ENCODE measurements around the gene ASF1A. TPM values are rescaled to one million over a fixed set of nuclear protein-coding genes. Genes with fewer than 3 reads are reported as not detected.

Gene ASF1A
- total and polyA plus RNA-seq, 10 of the 15 experiments (the other 5 are each of a cell fraction or from before 2014, with no cell fraction given): 23.7 to 103 (median 31.5) TPM

DNA sequence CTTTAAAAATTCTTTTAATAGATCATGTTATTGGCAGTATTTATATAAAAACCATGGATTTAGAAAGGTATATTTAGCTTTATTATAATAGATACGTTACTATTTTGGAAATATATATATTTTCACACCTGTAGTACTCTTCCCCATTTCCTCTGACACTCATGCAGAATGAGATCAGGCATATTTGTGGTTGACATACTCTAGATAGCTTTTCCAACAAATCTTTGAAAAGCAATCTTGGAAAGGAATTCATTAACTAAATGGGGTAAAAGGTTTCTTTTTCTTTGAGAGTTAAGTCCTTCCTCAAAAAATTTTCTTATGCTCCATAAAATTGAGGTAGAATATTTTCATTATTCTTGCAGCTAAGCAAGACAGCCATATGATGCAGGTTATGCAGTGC, 14.5 kb downstream of the ASF1A start (continued):
- TF ChIP-seq, protein P1, sequence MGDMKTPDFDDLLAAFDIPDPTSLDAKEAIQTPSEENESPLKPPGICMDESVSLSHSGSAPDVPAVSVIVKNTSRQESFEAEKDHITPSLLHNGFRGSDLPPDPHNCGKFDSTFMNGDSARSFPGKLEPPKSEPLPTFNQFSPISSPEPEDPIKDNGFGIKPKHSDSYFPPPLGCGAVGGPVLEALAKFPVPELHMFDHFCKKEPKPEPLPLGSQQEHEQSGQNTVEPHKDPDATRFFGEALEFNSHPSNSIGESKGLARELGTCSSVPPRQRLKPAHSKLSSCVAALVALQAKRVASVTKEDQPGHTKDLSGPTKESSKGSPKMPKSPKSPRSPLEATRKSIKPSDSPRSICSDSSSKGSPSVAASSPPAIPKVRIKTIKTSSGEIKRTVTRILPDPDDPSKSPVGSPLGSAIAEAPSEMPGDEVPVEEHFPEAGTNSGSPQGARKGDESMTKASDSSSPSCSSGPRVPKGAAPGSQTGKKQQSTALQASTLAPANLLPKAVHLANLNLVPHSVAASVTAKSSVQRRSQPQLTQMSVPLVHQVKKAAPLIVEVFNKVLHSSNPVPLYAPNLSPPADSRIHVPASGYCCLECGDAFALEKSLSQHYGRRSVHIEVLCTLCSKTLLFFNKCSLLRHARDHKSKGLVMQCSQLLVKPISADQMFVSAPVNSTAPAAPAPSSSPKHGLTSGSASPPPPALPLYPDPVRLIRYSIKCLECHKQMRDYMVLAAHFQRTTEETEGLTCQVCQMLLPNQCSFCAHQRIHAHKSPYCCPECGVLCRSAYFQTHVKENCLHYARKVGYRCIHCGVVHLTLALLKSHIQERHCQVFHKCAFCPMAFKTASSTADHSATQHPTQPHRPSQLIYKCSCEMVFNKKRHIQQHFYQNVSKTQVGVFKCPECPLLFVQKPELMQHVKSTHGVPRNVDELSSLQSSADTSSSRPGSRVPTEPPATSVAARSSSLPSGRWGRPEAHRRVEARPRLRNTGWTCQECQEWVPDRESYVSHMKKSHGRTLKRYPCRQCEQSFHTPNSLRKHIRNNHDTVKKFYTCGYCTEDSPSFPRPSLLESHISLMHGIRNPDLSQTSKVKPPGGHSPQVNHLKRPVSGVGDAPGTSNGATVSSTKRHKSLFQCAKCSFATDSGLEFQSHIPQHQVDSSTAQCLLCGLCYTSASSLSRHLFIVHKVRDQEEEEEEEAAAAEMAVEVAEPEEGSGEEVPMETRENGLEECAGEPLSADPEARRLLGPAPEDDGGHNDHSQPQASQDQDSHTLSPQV (IDR thresholded peaks at IDR 0.05): no peak

DNA sequence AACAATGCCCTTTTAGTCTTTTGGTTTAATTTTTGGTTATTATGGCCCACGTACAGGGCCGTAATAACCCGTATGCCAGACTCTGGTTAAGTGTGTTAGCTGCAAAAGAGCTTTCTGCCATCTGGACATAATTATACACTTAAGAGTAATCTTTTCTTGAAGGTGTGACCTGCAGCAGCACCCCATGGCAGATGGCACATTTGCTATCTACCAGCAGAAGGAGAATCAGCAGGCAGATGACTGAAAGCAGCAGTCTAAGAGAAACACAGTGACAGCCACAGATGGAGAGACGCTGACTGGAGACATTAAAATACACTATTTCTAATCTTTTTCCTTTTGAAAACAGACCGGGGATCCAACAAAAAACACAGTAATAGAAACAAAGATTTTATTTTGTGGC, 18.7 kb downstream of the ASF1A start:
- Histone ChIP-seq H3K79me2 (ENCODE audit: control insufficient read depth, insufficient read depth, low read length) (no peaks in the 10 kb centered on the region), H3K27ac (ENCODE audit: control insufficient read depth, insufficient read depth) (no peak overlapping the region), H3K9me3 (replicated peaks; ENCODE audit: control insufficient read depth, insufficient read depth, low read length) (no peaks in the 10 kb centered on the region), H3K4me3 (no peak overlapping the region), H2AFZ (ENCODE audit: control insufficient read depth, low read depth, low read length) (no peak overlapping the region), H3K4me2 (ENCODE audit: control insufficient read depth, insufficient read depth) (no peak overlapping the region), H3K27me3 (replicated peaks in 1 of 2; ENCODE audit: control insufficient read depth in 2 of 2, insufficient read depth in 2 of 2, low read length in 1 of 2) (no peaks in the 10 kb centered on the region), H3K9ac (ENCODE audit: control insufficient read depth, insufficient read depth, low read length) (no peak overlapping the region), H3K36me3 (ENCODE audit: control insufficient read depth in 2 of 2, insufficient read depth in 2 of 2, low read length in 1 of 2) (peaks cover 0 to 14% of the 10 kb centered on the region in 2 experiments; a peak in 1 of 4 replicates), H3K4me1 (ENCODE audit: control insufficient read depth, insufficient read depth, low read length) (no peaks in the 10 kb centered on the region), H4K20me1 (ENCODE audit: control insufficient read depth, insufficient read depth) (no peaks in the 10 kb centered on the region)
- no peak for FAIRE-seq
- WGBS (ENCODE audit: insufficient coverage, insufficient replicate concordance, low lambda C conversion rate, missing lambda C conversion rate): over 99% methylated on average over 5 of the region's 5 CpGs
- ChIA-PET CTCF (interaction anchor here (1.1 to 2.3 kb wide), 2 partner anchors 8 to 16 kb away, joined by 3 to 8 read pairs; no protein-coding TSS in a partner anchor), POLR2A (interaction anchor here (0.6 kb wide), 1 partner anchor 415 kb away, joined by 5 read pairs; no protein-coding TSS in a partner anchor), SMC1A (ENCODE audit: uncharacterized antibody, unreplicated experiment) (no interaction called here), RAD21 (ENCODE audit: unreplicated experiment) (no interaction called here)
- no peak for DNase-seq (ENCODE audit: low read depth, low spot score)
- no TSS peak for BruUV-seq (replicated peaks)
- TF ChIP-seq SREBF1 (IDR thresholded peaks at IDR 0.05; ENCODE audit: low read length) (no peak), MTA2 (IDR thresholded peaks at IDR 0.05; ENCODE audit: low read depth) (no peak), BMI1 (IDR thresholded peaks at IDR 0.05; ENCODE audit: borderline replicate concordance) (no peak), GABPA (IDR thresholded peaks at IDR 0.05; ENCODE audit: low read depth) (no peak), STAT1 (conservative IDR thresholded peaks at IDR 0.05) (no peak), SMARCA5 (IDR thresholded peaks at IDR 0.05) (no peak), NR2F1 (conservative IDR thresholded peaks at IDR 0.05) (no peak), BACH1 (IDR thresholded peaks at IDR 0.05; ENCODE audit: borderline replicate concordance) (no peak), SUPT20H (IDR thresholded peaks at IDR 0.05; ENCODE audit: borderline replicate concordance, control insufficient read depth, low read depth, low read length) (no peak), IKZF1 (conservative IDR thresholded peaks at IDR 0.05) (no peak)
- TF ChIP-seq, protein P2, sequence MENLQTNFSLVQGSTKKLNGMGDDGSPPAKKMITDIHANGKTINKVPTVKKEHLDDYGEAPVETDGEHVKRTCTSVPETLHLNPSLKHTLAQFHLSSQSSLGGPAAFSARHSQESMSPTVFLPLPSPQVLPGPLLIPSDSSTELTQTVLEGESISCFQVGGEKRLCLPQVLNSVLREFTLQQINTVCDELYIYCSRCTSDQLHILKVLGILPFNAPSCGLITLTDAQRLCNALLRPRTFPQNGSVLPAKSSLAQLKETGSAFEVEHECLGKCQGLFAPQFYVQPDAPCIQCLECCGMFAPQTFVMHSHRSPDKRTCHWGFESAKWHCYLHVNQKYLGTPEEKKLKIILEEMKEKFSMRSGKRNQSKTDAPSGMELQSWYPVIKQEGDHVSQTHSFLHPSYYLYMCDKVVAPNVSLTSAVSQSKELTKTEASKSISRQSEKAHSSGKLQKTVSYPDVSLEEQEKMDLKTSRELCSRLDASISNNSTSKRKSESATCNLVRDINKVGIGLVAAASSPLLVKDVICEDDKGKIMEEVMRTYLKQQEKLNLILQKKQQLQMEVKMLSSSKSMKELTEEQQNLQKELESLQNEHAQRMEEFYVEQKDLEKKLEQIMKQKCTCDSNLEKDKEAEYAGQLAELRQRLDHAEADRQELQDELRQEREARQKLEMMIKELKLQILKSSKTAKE (IDR thresholded peaks at IDR 0.05; ENCODE audit: low read depth, poor library complexity, severe bottlenecking): no peak
- TF ChIP-seq, protein P3, sequence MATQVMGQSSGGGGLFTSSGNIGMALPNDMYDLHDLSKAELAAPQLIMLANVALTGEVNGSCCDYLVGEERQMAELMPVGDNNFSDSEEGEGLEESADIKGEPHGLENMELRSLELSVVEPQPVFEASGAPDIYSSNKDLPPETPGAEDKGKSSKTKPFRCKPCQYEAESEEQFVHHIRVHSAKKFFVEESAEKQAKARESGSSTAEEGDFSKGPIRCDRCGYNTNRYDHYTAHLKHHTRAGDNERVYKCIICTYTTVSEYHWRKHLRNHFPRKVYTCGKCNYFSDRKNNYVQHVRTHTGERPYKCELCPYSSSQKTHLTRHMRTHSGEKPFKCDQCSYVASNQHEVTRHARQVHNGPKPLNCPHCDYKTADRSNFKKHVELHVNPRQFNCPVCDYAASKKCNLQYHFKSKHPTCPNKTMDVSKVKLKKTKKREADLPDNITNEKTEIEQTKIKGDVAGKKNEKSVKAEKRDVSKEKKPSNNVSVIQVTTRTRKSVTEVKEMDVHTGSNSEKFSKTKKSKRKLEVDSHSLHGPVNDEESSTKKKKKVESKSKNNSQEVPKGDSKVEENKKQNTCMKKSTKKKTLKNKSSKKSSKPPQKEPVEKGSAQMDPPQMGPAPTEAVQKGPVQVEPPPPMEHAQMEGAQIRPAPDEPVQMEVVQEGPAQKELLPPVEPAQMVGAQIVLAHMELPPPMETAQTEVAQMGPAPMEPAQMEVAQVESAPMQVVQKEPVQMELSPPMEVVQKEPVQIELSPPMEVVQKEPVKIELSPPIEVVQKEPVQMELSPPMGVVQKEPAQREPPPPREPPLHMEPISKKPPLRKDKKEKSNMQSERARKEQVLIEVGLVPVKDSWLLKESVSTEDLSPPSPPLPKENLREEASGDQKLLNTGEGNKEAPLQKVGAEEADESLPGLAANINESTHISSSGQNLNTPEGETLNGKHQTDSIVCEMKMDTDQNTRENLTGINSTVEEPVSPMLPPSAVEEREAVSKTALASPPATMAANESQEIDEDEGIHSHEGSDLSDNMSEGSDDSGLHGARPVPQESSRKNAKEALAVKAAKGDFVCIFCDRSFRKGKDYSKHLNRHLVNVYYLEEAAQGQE (IDR thresholded peaks at IDR 0.05; ENCODE audit: low read depth, low read length): no peak
- intact Hi-C loops (cut with micrococcal nuclease; ENCODE audit: unreplicated experiment) (no loop called here), in situ Hi-C loops (cut with MboI) (no loop called here)
- no peak for ATAC-seq

All from GM12878 (cell line).